GM10847 (cell line): ENCODE measurements around the gene ABCG1.

ENCODE experiments used
- POLR2A ChIP-seq: IDR thresholded peaks from 2 replicates; pipeline ENCODE4 v1.6.1; 2011; ENCODE audit not compliant: insufficient read length; ENCODE audit errors: extremely low read depth

The ABCG1 gene

DNA sequence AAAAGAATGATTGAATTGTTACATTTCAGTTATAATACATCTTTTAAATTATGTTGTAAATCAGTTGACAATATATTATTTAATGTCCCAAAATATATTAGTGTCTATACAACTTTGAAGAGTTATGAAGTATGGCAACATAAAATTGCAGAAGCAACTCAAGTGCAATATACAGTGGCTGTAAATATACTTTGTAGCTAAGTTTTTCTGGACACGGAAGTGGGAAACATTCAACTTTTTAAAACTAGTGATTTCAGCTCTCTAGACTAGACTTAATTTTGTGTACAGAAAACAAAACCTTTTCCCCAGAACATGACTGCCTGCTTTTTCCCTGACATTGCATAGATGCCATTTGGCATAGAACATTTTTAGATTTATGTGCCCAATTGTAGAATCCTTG, 29.5 kb upstream of the ABCG1 start:
- TF ChIP-seq POLR2A, result no peak

DNA sequence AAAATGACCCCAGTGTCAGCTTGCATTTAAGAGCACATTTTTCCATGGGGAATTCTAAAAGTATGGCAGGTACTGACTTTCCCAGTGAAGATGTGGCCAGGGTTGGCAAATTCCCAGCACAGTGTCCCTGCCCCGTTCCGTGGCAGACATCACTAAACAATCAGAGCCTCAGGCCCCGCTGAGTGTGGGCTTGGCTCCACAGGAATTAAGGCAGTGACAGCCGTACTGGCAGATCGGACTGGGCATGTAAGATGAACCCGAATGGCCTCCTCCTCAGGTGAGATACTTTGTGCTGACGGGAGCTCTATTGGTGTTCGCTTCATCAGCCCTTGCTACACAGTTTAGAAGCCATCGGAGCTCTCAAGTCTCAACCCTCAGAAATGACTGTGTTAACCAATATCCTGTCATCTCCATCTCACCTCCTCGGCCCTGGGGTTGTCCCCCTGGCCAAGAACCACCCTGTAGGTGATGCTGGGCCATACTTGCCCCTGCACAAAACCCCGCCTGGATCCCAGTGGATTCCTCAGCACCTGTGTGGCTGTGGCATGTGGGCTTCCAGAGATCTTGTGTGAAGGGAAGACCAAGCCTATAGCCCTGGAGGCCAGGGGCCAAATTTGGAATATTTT, 29.0 kb upstream of the ABCG1 start:
- TF ChIP-seq POLR2A, result no peak

DNA sequence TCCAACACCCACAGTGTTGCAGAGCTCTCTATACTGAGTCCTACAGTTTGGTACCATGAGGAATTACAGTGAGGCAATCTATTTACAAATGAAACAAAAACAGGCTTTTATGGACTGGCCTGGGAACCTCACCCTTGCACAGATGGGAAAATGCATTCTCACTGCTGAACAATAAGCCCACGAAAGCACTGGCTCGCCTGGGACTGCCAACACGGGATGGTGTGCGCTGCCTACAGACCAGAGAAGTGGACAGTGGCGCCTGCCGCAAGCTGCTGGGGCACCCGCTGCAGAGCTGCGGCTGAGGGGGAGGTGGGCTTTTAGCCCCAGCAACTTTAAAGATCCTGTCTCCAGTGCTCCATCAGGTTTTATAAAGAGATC, 28.5 kb upstream of the ABCG1 start:
- TF ChIP-seq POLR2A, result no peak

DNA sequence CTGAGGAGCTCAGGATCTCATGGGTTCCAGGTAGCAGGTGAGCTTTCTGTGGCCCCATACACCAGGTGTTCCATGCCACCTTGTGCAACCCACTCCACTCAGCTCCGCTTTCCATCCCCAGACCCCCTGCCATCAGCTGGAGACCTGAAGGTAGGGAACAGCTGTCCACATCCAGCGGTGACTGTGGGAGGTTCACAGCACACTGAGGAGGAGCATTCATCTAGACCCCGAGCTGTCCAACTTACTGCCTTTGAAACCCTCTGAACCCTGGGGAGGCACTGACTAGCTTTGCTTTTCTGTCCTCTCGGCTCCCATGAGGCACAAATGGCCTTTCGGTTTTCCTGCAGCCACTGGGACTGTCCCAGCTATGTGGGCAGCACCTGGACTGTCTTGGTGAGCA, 27.9 kb upstream of the ABCG1 start:
- TF ChIP-seq POLR2A, result no peak

DNA sequence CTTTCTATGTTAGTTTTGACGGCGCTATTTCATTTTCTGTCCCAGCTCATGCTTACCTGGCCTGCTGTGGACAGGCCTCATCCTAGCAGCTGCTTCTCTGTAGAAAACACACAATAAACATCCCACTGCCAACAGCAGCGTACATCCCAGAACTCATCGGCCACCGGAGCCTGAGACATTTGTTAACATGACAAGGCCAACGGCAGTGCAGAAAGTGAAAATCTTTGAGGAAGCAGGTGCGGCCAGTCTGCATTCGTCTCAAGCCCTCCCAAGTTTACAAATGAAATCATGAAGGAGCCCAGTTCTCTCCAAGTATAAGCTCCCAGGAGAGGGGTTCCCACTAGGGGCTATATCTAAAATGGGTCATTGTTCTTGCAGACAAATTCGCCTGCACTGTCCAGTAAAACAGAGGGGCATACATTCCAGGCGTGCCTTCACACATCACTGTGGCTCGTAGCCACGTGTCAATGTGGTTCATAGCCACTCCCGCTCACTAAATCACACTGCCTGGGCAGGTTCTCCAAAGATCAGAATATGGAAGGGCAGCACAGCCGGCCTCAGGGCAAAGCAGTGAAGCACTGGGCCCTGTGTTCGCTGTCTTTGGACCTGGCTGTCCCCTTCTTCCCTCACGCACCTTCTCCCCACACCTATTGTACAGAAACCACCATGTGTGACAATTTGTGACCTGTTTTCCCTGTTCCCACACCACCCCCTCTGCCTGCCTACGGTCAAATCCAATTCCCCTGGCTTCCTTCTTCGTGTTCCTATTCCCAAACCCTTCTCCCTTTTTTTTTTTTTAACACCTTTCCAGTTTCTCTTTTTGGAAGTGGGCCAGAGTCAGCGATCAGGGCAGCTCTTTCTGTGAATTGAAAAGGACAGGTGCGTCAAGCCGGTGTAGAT, 27.0 kb upstream of the ABCG1 start:
- TF ChIP-seq POLR2A, result no peak

- no peak for TF ChIP-seq POLR2A
Measured at GRCh38 chr21:42193131-42193671, 25.7 kb upstream of the ABCG1 start.

- no peak for TF ChIP-seq POLR2A
Measured at GRCh38 chr21:42193721-42194120, 25.2 kb upstream of the ABCG1 start.

DNA sequence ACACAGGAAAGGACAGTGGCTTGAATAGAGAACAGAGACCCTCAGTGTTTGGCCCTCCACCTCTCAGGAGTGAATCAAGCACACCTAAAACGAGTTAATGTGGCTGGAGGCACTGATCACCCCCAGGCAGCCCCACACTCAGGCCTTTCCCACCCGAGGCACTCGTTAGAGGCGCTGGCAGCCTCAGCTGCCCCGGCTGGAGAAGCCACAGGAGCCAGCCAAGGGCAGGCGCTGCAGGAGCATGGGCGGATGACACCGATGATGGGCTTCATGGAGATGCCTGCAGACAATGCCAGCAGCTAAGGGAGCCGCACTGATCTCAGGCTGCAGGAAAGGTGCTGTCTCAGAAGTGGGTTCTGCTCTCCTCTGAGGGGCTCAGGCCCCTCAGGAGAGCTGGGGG, 24.1 kb upstream of the ABCG1 start:
- TF ChIP-seq POLR2A, result no peak

DNA sequence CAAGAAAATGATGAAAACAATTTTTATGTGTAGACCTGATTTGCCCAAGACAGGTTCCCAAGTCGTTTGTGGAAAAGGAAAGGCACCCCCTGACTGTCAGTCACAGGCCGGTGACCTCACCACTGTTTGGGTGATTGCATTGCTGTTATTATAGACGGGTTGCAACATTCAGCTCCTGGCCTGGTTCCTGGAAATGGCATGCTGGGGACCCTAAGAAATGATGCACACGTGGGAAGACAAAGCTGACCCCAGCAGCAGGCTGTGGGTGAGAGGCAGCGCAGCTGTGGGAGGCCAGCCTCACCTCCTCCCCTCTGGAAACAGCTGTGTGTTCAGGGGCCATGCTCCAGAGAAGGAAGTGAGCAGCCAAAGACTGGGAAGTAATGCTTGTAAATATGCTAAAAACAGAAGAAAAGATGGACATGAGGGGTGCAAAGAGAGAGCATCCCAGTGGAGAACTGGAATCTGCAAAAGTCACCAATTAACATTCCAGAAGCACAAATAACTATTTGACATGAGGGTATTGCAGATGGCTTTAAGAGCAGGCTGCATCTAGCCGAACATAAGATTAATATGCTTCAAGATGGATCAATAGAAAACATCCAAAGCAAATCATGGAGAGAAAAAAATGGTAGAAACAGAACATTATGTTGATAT, 23.4 kb upstream of the ABCG1 start:
- TF ChIP-seq POLR2A, result no peak

- no peak for TF ChIP-seq POLR2A
Measured at GRCh38 chr21:42198929-42199867, 19.7 kb upstream of the ABCG1 start.

DNA sequence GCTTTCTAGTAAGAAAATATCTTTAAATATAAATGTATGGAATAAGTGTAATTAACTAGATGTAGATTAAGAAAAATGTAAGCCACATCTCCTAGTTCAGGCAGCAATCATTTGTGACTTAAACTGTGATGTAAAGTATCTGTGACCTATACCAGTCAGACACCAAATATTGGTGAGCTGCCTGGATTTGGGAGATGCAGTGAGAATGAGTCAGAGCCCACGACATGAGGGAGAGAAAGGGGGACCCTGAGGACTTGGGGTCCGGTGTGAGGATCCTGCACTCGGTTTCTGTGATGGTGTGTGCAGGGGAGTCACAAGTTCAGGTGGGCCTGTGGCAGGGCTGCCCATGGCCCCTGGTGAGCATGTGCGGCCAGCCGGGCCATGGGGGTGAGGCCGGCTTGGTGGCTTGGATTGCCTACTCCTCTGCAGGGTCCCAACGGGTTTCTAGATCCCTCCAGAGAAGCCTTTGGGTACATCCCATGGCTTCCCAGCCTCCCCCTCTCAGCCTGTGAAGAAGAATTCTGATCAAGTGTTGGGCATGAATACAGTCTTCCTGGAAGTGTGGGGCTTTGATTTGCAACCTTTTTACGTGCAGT, 19.0 kb upstream of the ABCG1 start:
- TF ChIP-seq POLR2A, result no peak

DNA sequence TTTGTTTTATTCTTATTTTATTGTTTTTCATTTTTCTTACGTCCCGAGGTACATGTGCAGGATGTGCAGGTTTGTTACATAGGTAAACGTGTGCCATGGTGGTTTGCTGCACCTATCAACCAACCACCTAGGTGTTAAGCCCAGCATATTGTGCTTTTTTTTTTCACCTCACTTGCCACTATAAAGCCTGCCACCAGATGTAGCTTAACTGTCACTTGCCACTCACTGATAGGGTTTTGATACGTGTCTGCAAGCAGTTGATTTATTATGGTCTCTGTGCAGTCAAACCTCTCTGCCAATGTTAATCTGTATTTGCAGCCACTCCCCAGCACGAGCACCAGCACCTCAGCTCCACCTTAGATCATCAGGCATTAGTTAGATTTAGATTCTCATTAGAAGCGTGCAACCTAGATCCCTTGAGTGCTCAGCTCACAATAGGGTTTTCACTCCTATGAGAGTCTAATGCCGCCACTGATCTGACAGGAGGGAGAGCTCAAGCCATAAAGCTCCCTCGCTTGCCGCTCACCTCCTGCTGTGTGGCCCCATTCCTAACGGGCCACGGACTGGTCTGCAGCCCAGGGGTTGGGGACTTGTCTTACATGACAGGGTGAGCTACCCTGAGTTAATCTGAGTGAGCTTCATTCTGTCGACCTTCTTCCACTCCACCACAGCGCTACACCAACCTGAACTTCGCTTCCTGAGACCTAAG, 17.9 kb upstream of the ABCG1 start:
- no peak for TF ChIP-seq POLR2A

DNA sequence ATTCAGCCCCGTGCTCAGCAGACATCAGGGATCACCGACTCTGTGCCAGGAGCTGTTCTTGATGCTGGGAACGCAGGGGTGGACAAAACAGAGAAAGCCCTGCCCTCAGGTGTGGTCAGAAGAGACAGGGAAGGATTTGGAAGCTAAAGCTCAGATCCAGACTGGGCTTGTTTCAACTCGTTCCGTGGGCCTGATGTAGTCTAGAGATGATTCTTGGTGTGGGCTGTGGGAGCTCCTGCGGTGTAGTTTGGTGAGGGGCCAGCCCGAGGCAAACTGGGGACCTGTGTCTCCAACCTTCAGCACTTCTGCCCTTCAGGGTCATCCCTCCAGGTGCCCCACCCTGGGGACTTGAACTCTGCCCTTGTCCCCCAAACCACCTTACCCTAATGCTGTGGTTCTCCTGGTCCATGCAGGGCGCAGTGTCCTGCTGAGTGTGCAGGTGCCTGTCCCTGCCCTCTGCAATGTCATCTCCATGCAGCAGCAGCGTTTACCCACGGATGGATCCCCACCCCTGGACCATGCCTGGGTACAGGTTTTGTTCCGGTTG, 17.3 kb upstream of the ABCG1 start:
- no peak for TF ChIP-seq POLR2A

GRCh38 chr21:42202321-42202720, 16.6 kb upstream of the ABCG1 start:
- no peak for TF ChIP-seq POLR2A
